Muscle of leg (tissue), 16 donors: ENCODE data around the gene KRTAP1-3. TPM values are rescaled to one million over a fixed set of nuclear protein-coding genes. Genes with fewer than 3 reads are reported as not detected.
"Not testable (repeated sequence)": the region's sequence is repeated elsewhere in the genome, so short reads cannot be mapped to it uniquely, and the experiment has no call there.

ENCODE experiments used
- DNase-seq: peaks from one replicate; pipeline ENCODE4 v3.0.0; 2013
- H3K27ac ChIP-seq: one replicate; pipeline ENCODE4 v1.5.1; 2013; ENCODE audit warnings: mild to moderate bottlenecking, low read length, control low read depth
- H3K27me3 ChIP-seq: one replicate; pipeline ENCODE4 v1.6.1; 2013; ENCODE audit warnings: low read length; ENCODE audit not compliant: control insufficient read depth, insufficient read depth
- H3K36me3 ChIP-seq: one replicate; pipeline ENCODE4 v1.6.1; 2013; ENCODE audit warnings: low read length; ENCODE audit not compliant: control insufficient read depth, insufficient read depth
- H3K4me1 ChIP-seq: one replicate; pipeline ENCODE4 v1.6.1; 2013; ENCODE audit warnings: low read length; ENCODE audit not compliant: control insufficient read depth, insufficient read depth
- H3K4me3 ChIP-seq: one replicate; pipeline ENCODE4 v1.5.1; 2013; ENCODE audit warnings: low read length, control low read depth
- H3K9me3 ChIP-seq: replicated peaks from 2 replicates; pipeline ENCODE4 v1.6.1; 2013; ENCODE audit warnings: low read depth, low read length; ENCODE audit not compliant: control insufficient read depth
- WGBS: methylation state at CpG from one replicate; pipeline ENCODE4 v1.1.5; 2013; ENCODE audit warnings: missing lambda C conversion rate; ENCODE audit not compliant: insufficient coverage; 5-methylcytosine and 5-hydroxymethylcytosine counted together
- long read RNA-seq, 11 donors: transcript quantifications; one replicate each; lab custom pipeline, GENCODE V29; 2026
- polyA plus RNA-seq, 8 donors: library from polyadenylated mRNA; unstranded; fragments of 120-200 nt; gene quantifications; one replicate each; pipeline versions ENCODE4 v1.2.1 to v1.2.3, GENCODE V29; 2013; ENCODE audit warnings: inconsistent platforms in 1 of 8, low replicate concordance in 1 of 8; ENCODE audit not compliant: insufficient read length in 8 of 8, insufficient read depth in 1 of 8
- total RNA-seq: library from RNA; stranded (reverse); fragments of 120-200 nt; gene quantifications from one replicate; pipeline ENCODE4 v1.2.4, GENCODE V29; 2013

KRTAP1-3 gene
- total RNA-seq (not detected), polyA plus RNA-seq (under 1 TPM in 2 of 8 donors, not detected in 6; 0.12 to 0.32 TPM)
- long read RNA-seq, donor 1 = 0 reads
- long read RNA-seq, donor 2 = 0 reads
- long read RNA-seq, donor 3 = 0 reads
- long read RNA-seq, donor 4 = 0 reads
- long read RNA-seq, donor 5, partial matches to known transcripts = 0 of 1 reads
- long read RNA-seq, donor 5, other reads (novel, unspliced or antisense) = 0 of 1 reads
- long read RNA-seq, donor 6 = 0 reads
- long read RNA-seq, donor 7 = 0 reads
- long read RNA-seq, donor 8 = 0 reads
- long read RNA-seq, donor 9 = 0 reads
- long read RNA-seq, donor 10 = 0 reads
- long read RNA-seq, donor 11 = 0 reads

- not testable (repeated sequence) for H3K4me1 ChIP-seq, H3K27ac ChIP-seq, H3K9me3 ChIP-seq, H3K36me3 ChIP-seq, H3K27me3 ChIP-seq, H3K4me3 ChIP-seq
- 83% methylated on average over 6 of the region's 10 CpGs for WGBS
- peak; percentile 41 for DNase-seq
These were observed at the start of gene KRTAP1-3 for GRCh38 chr17:41034346-41034935. Gene KRTAP1-3 (minus strand): TSS chr17:41034874. CDS start chr17:41034821, 53 bp downstream.

GRCh38 chr17:41084100-41084856 is 49.6 kb upstream of the KRTAP1-3 start, which contains the start of gene KRTAP4-7:
Gene KRTAP4-7 (plus strand): TSS chr17:41084150. CDS start chr17:41084207, 57 bp downstream.
- H3K9me3 ChIP-seq, DNase-seq, H3K36me3 ChIP-seq, H3K27ac ChIP-seq, H3K27me3 ChIP-seq, H3K4me3 ChIP-seq, H3K4me1 ChIP-seq: not testable (repeated sequence)
- 72% methylated on average over 10 of the region's 14 CpGs for WGBS

GRCh38 chr17:41083427-41083826 is 48.8 kb upstream of the KRTAP1-3 start:
- H3K4me3 ChIP-seq, H3K9me3 ChIP-seq, H3K27ac ChIP-seq, H3K36me3 ChIP-seq, DNase-seq, H3K4me1 ChIP-seq, H3K27me3 ChIP-seq: not testable (repeated sequence)
- WGBS = no CpG with 5 or more reads among the region's 2 CpGs

- Histone ChIP-seq H3K9me3 (no peaks in the 10 kb centered on the region), H3K27me3 (no peaks in the 10 kb centered on the region), H3K27ac (no peak overlapping the region), H3K36me3 (no peaks in the 10 kb centered on the region), H3K4me1 (no peaks in the 10 kb centered on the region), H3K4me3 (no peak overlapping the region)
- no peak for DNase-seq
- WGBS = 75% methylated on average over 1 of the region's 4 CpGs
These were observed 48.0 kb upstream of the KRTAP1-3 start for GRCh38 chr17:41082626-41083025.

- no peak overlapping the region for H3K27ac ChIP-seq
These were observed 42.1 kb upstream of the KRTAP1-3 start for GRCh38 chr17:41076788-41077187.

GRCh38 chr17:41073676-41074075 is 39.0 kb upstream of the KRTAP1-3 start:
- no peaks in the 10 kb centered on the region for H3K4me1 ChIP-seq
- no CpG with 5 or more reads among the region's 2 CpGs for WGBS
- no peaks in the 10 kb centered on the region for H3K9me3 ChIP-seq
- H3K27me3 ChIP-seq = no peaks in the 10 kb centered on the region
- no peak overlapping the region for H3K4me3 ChIP-seq
- H3K36me3 ChIP-seq = no peaks in the 10 kb centered on the region
- H3K27ac ChIP-seq = no peak overlapping the region
- DNase-seq = no peak

More at GRCh38 chr17:41076788-41077187, 42.1 kb upstream of the KRTAP1-3 start:
- no peak for DNase-seq
- Histone ChIP-seq H3K4me1 (no peaks in the 10 kb centered on the region), H3K9me3 (no peaks in the 10 kb centered on the region), H3K36me3 (no peaks in the 10 kb centered on the region), H3K27me3 (no peaks in the 10 kb centered on the region), H3K4me3 (no peak overlapping the region)

- H3K27ac ChIP-seq = no peak overlapping the region
- peak; percentile 17 for DNase-seq
- no peaks in the 10 kb centered on the region for H3K9me3 ChIP-seq
- no peaks in the 10 kb centered on the region for H3K36me3 ChIP-seq
- WGBS = 71% methylated on average over 3 of the region's 5 CpGs
- H3K27me3 ChIP-seq = no peaks in the 10 kb centered on the region
- no peaks in the 10 kb centered on the region for H3K4me1 ChIP-seq
- H3K4me3 ChIP-seq = no peak overlapping the region
These were observed 37.1 kb upstream of the KRTAP1-3 start for GRCh38 chr17:41071606-41072360.

- Histone ChIP-seq H3K4me3 (no peak overlapping the region), H3K4me1 (no peaks in the 10 kb centered on the region), H3K36me3 (no peaks in the 10 kb centered on the region), H3K27ac (no peak overlapping the region), H3K27me3 (no peaks in the 10 kb centered on the region), H3K9me3 (no peaks in the 10 kb centered on the region)
- 75% methylated on average over 1 of the region's 3 CpGs for WGBS
- DNase-seq = no peak
These were observed 34.4 kb upstream of the KRTAP1-3 start for GRCh38 chr17:41069031-41069430.

GRCh38 chr17:41067281-41067680 is 32.6 kb upstream of the KRTAP1-3 start:
- DNase-seq = no peak
- no peak overlapping the region for H3K27ac ChIP-seq
- H3K9me3 ChIP-seq = no peaks in the 10 kb centered on the region
- H3K36me3 ChIP-seq = no peaks in the 10 kb centered on the region
- no peaks in the 10 kb centered on the region for H3K27me3 ChIP-seq
- H3K4me1 ChIP-seq = no peaks in the 10 kb centered on the region
- no peak overlapping the region for H3K4me3 ChIP-seq
